ENCODE measurements around the gene BLTP3B.

DNA sequence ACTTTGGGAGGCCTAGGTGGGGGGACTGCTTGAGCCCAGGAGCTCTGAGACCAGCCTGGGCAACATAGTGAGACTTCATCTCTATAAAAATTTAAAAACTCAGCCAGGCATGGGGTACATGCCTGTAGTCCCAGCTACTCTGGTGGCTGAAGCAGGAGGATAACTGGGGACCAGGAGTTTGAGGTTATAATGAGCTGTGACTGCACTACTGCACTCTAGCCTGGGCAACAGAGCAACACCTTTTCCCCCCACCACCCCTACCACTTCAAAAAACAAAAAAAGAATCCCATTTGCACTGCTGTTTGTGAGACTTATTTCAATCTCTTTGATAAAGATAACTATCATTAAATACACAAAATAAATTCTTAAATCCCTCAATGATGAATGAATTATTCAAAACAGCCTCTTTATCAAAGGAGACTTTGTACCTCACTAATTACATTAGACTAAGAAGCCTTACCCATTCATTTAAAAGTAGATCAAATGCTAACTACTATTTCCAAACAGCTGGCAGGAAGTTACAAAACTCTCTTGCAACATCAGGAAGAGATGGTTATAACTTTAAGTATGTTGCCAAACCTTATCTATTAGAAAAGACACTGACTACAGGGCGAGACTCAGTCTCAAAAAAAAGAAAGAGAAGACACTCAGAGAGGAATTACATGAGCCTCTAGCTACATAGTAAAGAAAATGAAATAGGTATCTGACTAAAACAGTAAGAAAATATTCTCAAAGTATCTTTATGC lies 14.7 kb downstream of the BLTP3B start:
- no peak for TF ChIP-seq CTCF (IDR thresholded peaks at IDR 0.05; ENCODE audit: borderline replicate concordance, extremely low read depth, low read length, poor library complexity, severe bottlenecking)
- no peak for TF ChIP-seq EZH2 (IDR thresholded peaks at IDR 0.05; ENCODE audit: borderline replicate concordance, low read depth, low read length, severe bottlenecking)
